Activated naive CD4-positive, alpha-beta T cell treated with anti-CD3 and anti-CD28 coated beads, Interleukin-2, amount 10 ng/mL, durations not matched to agents 7 days and 5 days (primary cell): ENCODE results near the gene LDLR.
"Not testable (repeated sequence)": the region's sequence is repeated elsewhere in the genome, so short reads cannot be mapped to it uniquely, and the experiment has no call there.

Experiments
- CTCF ChIA-PET: fragments of 350-600 bp; sonication (Branson Sonifier 250); formaldehyde crosslinking; loops from one replicate; lab custom pipeline; 2021; ENCODE audit warnings: antibody characterized with exemption; lab: Charles Lee
- DNase-seq: peaks from one replicate; pipeline ENCODE4 v3.0.0-alpha.2; 2020
- H3K27ac Mint-ChIP-seq: one replicate; pipeline ENCODE4 v1.8.0; 2021; ENCODE audit warnings: mild to moderate bottlenecking, moderate library complexity, mixed read lengths
- H3K27me3 Mint-ChIP-seq: one replicate; pipeline ENCODE4 v1.8.0; 2021; ENCODE audit warnings: mild to moderate bottlenecking, mixed read lengths
- H3K36me3 Mint-ChIP-seq: one replicate; pipeline ENCODE4 v1.8.0; 2021; ENCODE audit warnings: mixed read lengths
- H3K4me1 Mint-ChIP-seq: one replicate; pipeline ENCODE4 v1.8.0; 2021; ENCODE audit warnings: mixed read lengths
- H3K4me3 Mint-ChIP-seq: one replicate; pipeline ENCODE4 v1.8.0; 2021; ENCODE audit warnings: mild to moderate bottlenecking, moderate library complexity, mixed read lengths
- H3K9me3 Mint-ChIP-seq: one replicate; pipeline ENCODE4 v1.8.0; 2021; ENCODE audit warnings: mixed read lengths

LDLR gene

GRCh38 chr19:11124157-11124556, 34.9 kb downstream of the LDLR start:
- DNase-seq, H3K27me3 Mint-ChIP-seq, H3K27ac Mint-ChIP-seq, H3K4me1 Mint-ChIP-seq, H3K4me3 Mint-ChIP-seq, H3K9me3 Mint-ChIP-seq: not testable (repeated sequence)
- CTCF ChIA-PET, result interaction anchor here (0.6 to 3.8 kb wide), 5 partner anchors 67 to 405 kb away, joined by 3 to 40 read pairs (median 5); no protein-coding TSS in a partner anchor
- peaks cover 41% of the 10 kb centered on the region for H3K36me3 Mint-ChIP-seq

- Mint-ChIP-seq H3K4me3 (no peak overlapping the region), H3K27ac (no peak overlapping the region), H3K36me3 (peaks cover 44% of the 10 kb centered on the region), H3K9me3 (no peaks in the 10 kb centered on the region), H3K4me1 (peaks cover 2% of the 10 kb centered on the region), H3K27me3 (no peaks in the 10 kb centered on the region)
- DNase-seq, result peak; percentile 86
- CTCF ChIA-PET, result interaction anchor here (0.6 to 3.8 kb wide), 16 partner anchors 9 to 460 kb away, joined by 3 to 40 read pairs (median 4); partner anchors contain the start of gene SPC24
Observed at GRCh38 chr19:11125994-11126685, 36.9 kb downstream of the LDLR start.

GRCh38 chr19:11127905-11128304, 38.6 kb downstream of the LDLR start:
- no peaks in the 10 kb centered on the region for H3K9me3 Mint-ChIP-seq
- peak overlapping the region; percentile 78 for H3K27ac Mint-ChIP-seq
- DNase-seq, result no peak
- CTCF ChIA-PET, result no interaction called here
- no peak overlapping the region for H3K4me3 Mint-ChIP-seq
- peaks cover 50% of the 10 kb centered on the region for H3K36me3 Mint-ChIP-seq
- peaks cover 2% of the 10 kb centered on the region for H3K4me1 Mint-ChIP-seq
- no peaks in the 10 kb centered on the region for H3K27me3 Mint-ChIP-seq

GRCh38 chr19:11130824-11131455, 41.7 kb downstream of the LDLR start:
- Mint-ChIP-seq H3K27me3 (no peaks in the 10 kb centered on the region), H3K9me3 (no peaks in the 10 kb centered on the region), H3K4me1 (peaks cover 2% of the 10 kb centered on the region), H3K27ac (no peak overlapping the region), H3K4me3 (no peak overlapping the region), H3K36me3 (peaks cover 51% of the 10 kb centered on the region)
- peak; percentile 78 for DNase-seq
- CTCF ChIA-PET, result interaction anchor here (1.6 kb wide), 1 partner anchor 95 kb away, joined by 5 read pairs; no protein-coding TSS in a partner anchor

- H3K27ac Mint-ChIP-seq, result no peak overlapping the region
Observed at GRCh38 chr19:11131471-11131870, 42.2 kb downstream of the LDLR start.

GRCh38 chr19:11136400-11137101, 47.3 kb downstream of the LDLR start:
- peaks cover 22% of the 10 kb centered on the region for H3K4me1 Mint-ChIP-seq
- H3K4me3 Mint-ChIP-seq, result no peak overlapping the region
- no peak overlapping the region for H3K27ac Mint-ChIP-seq
- H3K9me3 Mint-ChIP-seq, result no peaks in the 10 kb centered on the region
- CTCF ChIA-PET, result interaction anchor here (1.1 to 2.4 kb wide), 2 partner anchors 67 to 100 kb away, joined by 3 to 9 read pairs; no protein-coding TSS in a partner anchor
- peaks cover 14% of the 10 kb centered on the region for H3K27me3 Mint-ChIP-seq
- no peak for DNase-seq
- H3K36me3 Mint-ChIP-seq, result peaks cover 14% of the 10 kb centered on the region

More at GRCh38 chr19:11131471-11131870, 42.2 kb downstream of the LDLR start:
- Mint-ChIP-seq H3K9me3 (no peaks in the 10 kb centered on the region), H3K36me3 (peaks cover 46% of the 10 kb centered on the region), H3K4me1 (peaks cover 2% of the 10 kb centered on the region), H3K4me3 (no peak overlapping the region), H3K27me3 (no peaks in the 10 kb centered on the region)
- CTCF ChIA-PET, result no interaction called here
- DNase-seq, result no peak

- Mint-ChIP-seq H3K36me3 (peaks cover 9% of the 10 kb centered on the region), H3K4me3 (peak overlapping the region; percentile 70), H3K9me3 (no peaks in the 10 kb centered on the region), H3K4me1 (peaks cover 22% of the 10 kb centered on the region), H3K27ac (peak overlapping the region; percentile 74), H3K27me3 (peaks cover 14% of the 10 kb centered on the region)
- DNase-seq, result peak; percentile 72
- CTCF ChIA-PET, result interaction anchor here (1.0 to 2.4 kb wide), 6 partner anchors 8 to 345 kb away, joined by 3 to 9 read pairs (median 5); partner anchors contain the start of genes RAB3D and SPC24
Observed at GRCh38 chr19:11137542-11138384, 48.5 kb downstream of the LDLR start.

GRCh38 chr19:11138601-11139300, 49.5 kb downstream of the LDLR start:
- CTCF ChIA-PET, result interaction anchor here (1.0 to 2.4 kb wide), 5 partner anchors 9 to 201 kb away, joined by 3 to 9 read pairs (median 6); partner anchors contain the start of genes RAB3D and SPC24
- Mint-ChIP-seq H3K4me3 (no peak overlapping the region), H3K27ac (no peak overlapping the region), H3K27me3 (peaks cover 14% of the 10 kb centered on the region), H3K9me3 (no peaks in the 10 kb centered on the region), H3K4me1 (peaks cover 32% of the 10 kb centered on the region), H3K36me3 (peaks cover 3% of the 10 kb centered on the region)
- DNase-seq, result no peak

GRCh38 chr19:11140023-11140538, 50.8 kb downstream of the LDLR start:
- H3K4me3 Mint-ChIP-seq, H3K9me3 Mint-ChIP-seq, H3K36me3 Mint-ChIP-seq, DNase-seq, H3K27ac Mint-ChIP-seq: not testable (repeated sequence)
- Mint-ChIP-seq H3K27me3 (peaks cover 14% of the 10 kb centered on the region), H3K4me1 (peaks cover 32% of the 10 kb centered on the region)
- CTCF ChIA-PET, result interaction anchor here (0.7 kb wide), 1 partner anchor 15 kb away, joined by 3 read pairs; no protein-coding TSS in a partner anchor

- H3K4me1 Mint-ChIP-seq, result peaks cover 32% of the 10 kb centered on the region
- no peaks in the 10 kb centered on the region for H3K9me3 Mint-ChIP-seq
- H3K4me3 Mint-ChIP-seq, result no peak overlapping the region
- no peak overlapping the region for H3K27ac Mint-ChIP-seq
- H3K36me3 Mint-ChIP-seq, result peaks cover 9% of the 10 kb centered on the region
- H3K27me3 Mint-ChIP-seq, result peaks cover 14% of the 10 kb centered on the region
- DNase-seq, result no peak
- CTCF ChIA-PET, result interaction anchor here (0.7 kb wide), 1 partner anchor 14 kb away, joined by 3 read pairs; no protein-coding TSS in a partner anchor
Observed at GRCh38 chr19:11140896-11141295, 51.6 kb downstream of the LDLR start.

- DNase-seq, result no peak
- H3K4me3 Mint-ChIP-seq, result no peak overlapping the region
- peaks cover 14% of the 10 kb centered on the region for H3K27me3 Mint-ChIP-seq
- H3K9me3 Mint-ChIP-seq, result no peaks in the 10 kb centered on the region
- H3K4me1 Mint-ChIP-seq, result peaks cover 26% of the 10 kb centered on the region
- CTCF ChIA-PET, result no interaction called here
- no peak overlapping the region for H3K27ac Mint-ChIP-seq
- peaks cover 19% of the 10 kb centered on the region for H3K36me3 Mint-ChIP-seq
Observed at GRCh38 chr19:11141937-11142527, 52.8 kb downstream of the LDLR start.

GRCh38 chr19:11142528-11143171, 53.4 kb downstream of the LDLR start:
- Mint-ChIP-seq H3K4me3 (no peak overlapping the region), H3K36me3 (peaks cover 23% of the 10 kb centered on the region), H3K9me3 (no peaks in the 10 kb centered on the region), H3K27me3 (peaks cover 11% of the 10 kb centered on the region), H3K27ac (peak overlapping the region; percentile 45), H3K4me1 (peaks cover 20% of the 10 kb centered on the region)
- CTCF ChIA-PET, result no interaction called here
- no peak for DNase-seq
